Liver (tissue), 9 donors: ENCODE data around the gene ALAS1. TPM values are rescaled to one million over a fixed set of nuclear protein-coding genes. Genes with fewer than 3 reads are reported as not detected.

Experiments
- DNase-seq: peaks from one replicate; pipeline ENCODE4 v3.0.0-alpha.2; 2017; ENCODE audit warnings: low spot score
- H3K27ac ChIP-seq, 2 donors: one replicate each; pipeline ENCODE4 v1.7.0; 2013; ENCODE audit warnings: inconsistent platforms in 2 of 2, low read length in 2 of 2, control low read depth in 1 of 2, low read depth in 1 of 2, mild to moderate bottlenecking in 1 of 2
- H3K27me3 ChIP-seq, 4 donors: one replicate each; pipeline versions ENCODE4 v1.6.1 to v1.7.0; 2013; ENCODE audit warnings: low read length in 3 of 4, inconsistent platforms in 1 of 4, mild to moderate bottlenecking in 1 of 4, moderate library complexity in 1 of 4; ENCODE audit not compliant: control insufficient read depth in 4 of 4, insufficient read depth in 4 of 4
- H3K36me3 ChIP-seq, 4 donors: one replicate each; pipeline versions ENCODE4 v1.6.1 to v1.7.0; 2013; ENCODE audit warnings: low read length in 3 of 4, mild to moderate bottlenecking in 3 of 4, low read depth in 1 of 4, moderate library complexity in 1 of 4; ENCODE audit not compliant: control insufficient read depth in 4 of 4, insufficient read depth in 3 of 4
- H3K4me1 ChIP-seq, 4 donors: one replicate each; pipeline versions ENCODE4 v1.6.1 to v1.7.0; 2013; ENCODE audit warnings: low read length in 3 of 4, mild to moderate bottlenecking in 3 of 4, moderate library complexity in 1 of 4; ENCODE audit not compliant: control insufficient read depth in 4 of 4, insufficient read depth in 4 of 4
- H3K4me3 ChIP-seq, 3 donors: one replicate each; pipeline versions ENCODE4 v1.6.1 to v1.7.0; 2013; ENCODE audit warnings: low read length in 3 of 3, control low read depth in 1 of 3, low read depth in 1 of 3, mild to moderate bottlenecking in 1 of 3
- H3K9ac ChIP-seq, 2 donors: one replicate each; pipeline ENCODE4 v1.7.0; 2013; ENCODE audit warnings: low read length in 2 of 2, mild to moderate bottlenecking in 2 of 2, moderate library complexity in 2 of 2, control low read depth in 1 of 2, low read depth in 1 of 2
- H3K9me3 ChIP-seq, 4 donors: one replicate each; pipeline versions ENCODE4 v1.6.1 to v1.7.0; 2013; ENCODE audit warnings: low read length in 3 of 4; ENCODE audit not compliant: control insufficient read depth in 4 of 4
- ATF3 ChIP-seq: IDR thresholded peaks from 2 replicates; pipeline ENCODE4 v1.6.1; 2016; ENCODE audit warnings: antibody characterized with exemption
- CTCF ChIP-seq: fragments of 150-350 bp; IDR thresholded peaks from 2 replicates; pipeline ENCODE4 v1.5.1; 2017; ENCODE audit warnings: improper control_type of control experiment, low read depth, low read length; ENCODE audit not compliant: missing input control
- EGR1 ChIP-seq, 2 donors: IDR thresholded peaks; 2 replicates each; pipeline ENCODE4 v1.6.1; 2016 to 2018; ENCODE audit warnings: antibody characterized with exemption in 2 of 2, low read depth in 2 of 2
- FOXA1 ChIP-seq: IDR thresholded peaks from 2 replicates; pipeline ENCODE4 v1.6.1; 2016; ENCODE audit warnings: antibody characterized with exemption
- FOXA2 ChIP-seq: IDR thresholded peaks from 2 replicates; pipeline ENCODE4 v1.6.1; 2016; ENCODE audit warnings: antibody characterized with exemption
- GABPA ChIP-seq, 2 donors: IDR thresholded peaks in 1 of 2; conservative IDR thresholded peaks in 1 of 2; 2 replicates each; pipeline ENCODE4 v1.6.1; 2016; ENCODE audit warnings: antibody characterized with exemption in 2 of 2, mild to moderate bottlenecking in 1 of 2, moderate library complexity in 1 of 2
- HNF4A ChIP-seq, 2 donors: conservative IDR thresholded peaks; 2 replicates each; pipeline ENCODE4 v1.6.1; 2016; ENCODE audit warnings: antibody characterized with exemption in 2 of 2, mild to moderate bottlenecking in 2 of 2
- HNF4G ChIP-seq: IDR thresholded peaks from 2 replicates; pipeline ENCODE4 v1.6.1; 2016; ENCODE audit warnings: antibody characterized with exemption
- JUND ChIP-seq, 2 donors: IDR thresholded peaks; 2 replicates each; pipeline ENCODE4 v1.6.1; 2016; ENCODE audit warnings: antibody characterized with exemption in 2 of 2
- NR2F2 ChIP-seq: IDR thresholded peaks from 2 replicates; pipeline ENCODE4 v1.6.1; 2016; ENCODE audit warnings: antibody characterized with exemption
- RAD21 ChIP-seq, 2 donors: IDR thresholded peaks; 2 replicates each; pipeline ENCODE4 v1.6.1; 2016; ENCODE audit warnings: antibody characterized with exemption in 2 of 2, mild to moderate bottlenecking in 2 of 2
- REST ChIP-seq: IDR thresholded peaks from 2 replicates; pipeline ENCODE4 v1.6.1; 2016; ENCODE audit warnings: antibody characterized with exemption, mild to moderate bottlenecking
- RXRA ChIP-seq, 2 donors: IDR thresholded peaks; 2 replicates each; pipeline ENCODE4 v1.6.1; 2017 to 2018; ENCODE audit warnings: antibody characterized with exemption in 2 of 2, mild to moderate bottlenecking in 1 of 2
- SP1 ChIP-seq: IDR thresholded peaks from 2 replicates; pipeline ENCODE4 v1.6.1; 2018; ENCODE audit warnings: antibody characterized with exemption, mild to moderate bottlenecking
- TAF1 ChIP-seq: conservative IDR thresholded peaks from 2 replicates; pipeline ENCODE4 v1.6.1; 2016; ENCODE audit warnings: antibody characterized with exemption, mild to moderate bottlenecking
- YY1 ChIP-seq: IDR thresholded peaks from 2 replicates; pipeline ENCODE4 v1.6.1; 2016; ENCODE audit warnings: antibody characterized with exemption, mild to moderate bottlenecking
- WGBS: extraction: QIAGEN DNeasy Blood & Tissue Kit; methylation state at CpG from one replicate; pipeline ENCODE4 v1.1.7; 2013; 5-methylcytosine and 5-hydroxymethylcytosine counted together
- polyA plus RNA-seq, 2 donors: library from polyadenylated mRNA; stranded (reverse) in 1 of 2; unstranded in 1 of 2; fragments of 200-250 nt in 1 of 2; fragments of >200 nt in 1 of 2; fragmentation: Nextera tagmentation in 1 of 2; extraction: Ambion mirVana in 1 of 2; gene quantifications; one replicate each; pipeline versions ENCODE4 v1.2.1 to v1.2.3, GENCODE V29; 2013 to 2015
- total RNA-seq, 2 donors: library from RNA; depleted of rRNA; stranded (reverse); fragments of >200 nt; gene quantifications; one replicate each; pipeline ENCODE4 v1.2.3, GENCODE V29; 2014
- TF ChIP-seq, protein P1 (sequence below): IDR thresholded peaks from 2 replicates; pipeline ENCODE4 v1.6.1; 2016; ENCODE audit warnings: antibody characterized with exemption
- TF ChIP-seq, protein P2 (sequence below): IDR thresholded peaks from 2 replicates; pipeline ENCODE4 v1.6.1; 2016; ENCODE audit warnings: antibody characterized with exemption
- donor health status: healthy.
- donor health status: healthy.
- donor health status: healthy.
- donor health status: healthy.
- donor health status: healthy.

ALAS1 gene
- total and polyA plus RNA-seq, 4 donors, result 32.3 to 421 (median 137) TPM

DNA sequence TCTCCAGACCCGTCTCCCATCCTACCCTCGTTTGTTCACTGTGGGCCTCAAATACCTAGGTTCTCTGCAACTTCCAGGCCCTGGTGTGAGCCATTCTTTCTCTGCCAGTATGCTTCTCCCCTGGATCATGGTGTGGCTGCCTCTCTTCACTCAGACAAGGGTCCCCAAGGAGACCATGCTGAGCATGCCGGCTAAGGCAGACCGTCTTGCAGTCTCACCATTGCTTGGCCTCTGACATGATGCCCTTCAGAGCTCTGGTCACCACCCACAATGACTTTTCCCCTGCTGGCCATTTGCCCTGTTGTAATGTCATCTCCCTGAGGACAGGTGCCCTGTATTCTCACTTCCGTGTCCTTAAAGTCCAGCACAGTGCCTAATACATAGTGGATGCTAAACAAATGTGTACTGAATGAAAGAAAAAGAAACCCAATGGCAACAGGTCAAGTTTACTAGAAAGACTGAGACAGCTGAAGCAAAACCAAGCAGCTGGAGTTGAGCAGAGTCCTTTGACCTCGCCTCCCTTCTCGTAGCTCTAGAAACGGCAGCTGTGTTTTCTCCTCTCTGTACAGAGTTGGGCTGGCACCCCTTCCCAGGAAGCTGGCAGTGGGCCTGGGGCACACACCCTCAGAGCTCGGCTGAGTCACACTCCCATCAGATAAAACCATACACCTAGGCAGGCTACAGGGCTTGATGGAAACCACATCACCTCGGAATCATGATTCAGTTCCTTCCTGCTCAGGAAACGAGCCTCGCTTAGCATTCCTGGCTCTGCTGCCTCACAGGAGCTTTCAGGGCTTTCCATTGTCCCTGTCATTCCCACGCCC, 18.8 kb downstream of the ALAS1 start:
- H3K36me3 ChIP-seq, result peaks cover 17 to 39% (median 35%) of the 10 kb centered on the region in 4 donors
- no peak for TF ChIP-seq TAF1
- TF ChIP-seq CTCF, result peak; percentile 4
- TF ChIP-seq JUND (IDR thresholded peaks at IDR 0.05), result peak; percentile 85 to 91
- peak; percentile 67 for TF ChIP-seq SP1
- no peak for TF ChIP-seq FOXA2
- peak; percentile 58 for TF ChIP-seq YY1
- no peak for TF ChIP-seq HNF4G
- peak; percentile 2 to 11 for TF ChIP-seq RAD21 (IDR thresholded peaks at IDR 0.05)
- peak in 1 of 2 donors; percentile 32 for TF ChIP-seq GABPA (IDR thresholded peaks at IDR 0.05 in 1 of 2, conservative IDR thresholded peaks at IDR 0.05 in 1 of 2)
- TF ChIP-seq, protein P1, sequence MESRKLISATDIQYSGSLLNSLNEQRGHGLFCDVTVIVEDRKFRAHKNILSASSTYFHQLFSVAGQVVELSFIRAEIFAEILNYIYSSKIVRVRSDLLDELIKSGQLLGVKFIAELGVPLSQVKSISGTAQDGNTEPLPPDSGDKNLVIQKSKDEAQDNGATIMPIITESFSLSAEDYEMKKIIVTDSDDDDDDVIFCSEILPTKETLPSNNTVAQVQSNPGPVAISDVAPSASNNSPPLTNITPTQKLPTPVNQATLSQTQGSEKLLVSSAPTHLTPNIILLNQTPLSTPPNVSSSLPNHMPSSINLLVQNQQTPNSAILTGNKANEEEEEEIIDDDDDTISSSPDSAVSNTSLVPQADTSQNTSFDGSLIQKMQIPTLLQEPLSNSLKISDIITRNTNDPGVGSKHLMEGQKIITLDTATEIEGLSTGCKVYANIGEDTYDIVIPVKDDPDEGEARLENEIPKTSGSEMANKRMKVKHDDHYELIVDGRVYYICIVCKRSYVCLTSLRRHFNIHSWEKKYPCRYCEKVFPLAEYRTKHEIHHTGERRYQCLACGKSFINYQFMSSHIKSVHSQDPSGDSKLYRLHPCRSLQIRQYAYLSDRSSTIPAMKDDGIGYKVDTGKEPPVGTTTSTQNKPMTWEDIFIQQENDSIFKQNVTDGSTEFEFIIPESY, result no peak
- TF ChIP-seq REST, result no peak
- peak; percentile 79 for TF ChIP-seq NR2F2
- TF ChIP-seq EGR1 (IDR thresholded peaks at IDR 0.05; ENCODE audit: low read depth in 2 of 2), result peak in 1 of 2 donors; percentile 38
- peak; percentile 84 to 93 for TF ChIP-seq RXRA (IDR thresholded peaks at IDR 0.05)
- no peak for TF ChIP-seq FOXA1
- TF ChIP-seq, protein P2, sequence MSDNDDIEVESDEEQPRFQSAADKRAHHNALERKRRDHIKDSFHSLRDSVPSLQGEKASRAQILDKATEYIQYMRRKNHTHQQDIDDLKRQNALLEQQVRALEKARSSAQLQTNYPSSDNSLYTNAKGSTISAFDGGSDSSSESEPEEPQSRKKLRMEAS, result peak; percentile 72
- TF ChIP-seq ATF3, result peak; percentile 8
- TF ChIP-seq HNF4A (conservative IDR thresholded peaks at IDR 0.05), result peak; percentile 62 to 74
- WGBS, result 29% methylated on average over 13 of the region's 13 CpGs
- no peak overlapping the region for H3K9ac ChIP-seq
- no peaks in the 10 kb centered on the region for H3K27me3 ChIP-seq
- H3K4me1 ChIP-seq, result peaks cover 0 to 40% (median 19%) of the 10 kb centered on the region in 4 donors
- no peak for DNase-seq
- peak overlapping the region; percentile 75 to 78 for H3K27ac ChIP-seq
- H3K4me3 ChIP-seq, result no peak overlapping the region
- H3K9me3 ChIP-seq, result no peaks in the 10 kb centered on the region
